ENCODE data around the gene CACNA1D.

Gene CACNA1D

GRCh38 chr3:53750253-53751210 is 256.1 kb downstream of the CACNA1D start:
- TF ChIP-seq FOXA1 (IDR thresholded peaks at IDR 0.05) (no peak), SP1 (IDR thresholded peaks at IDR 0.05) (no peak), SUZ12 (IDR thresholded peaks at IDR 0.05) (no peak), LEF1 (IDR thresholded peaks at IDR 0.05; ENCODE audit: borderline replicate concordance) (no peak), ARNT (IDR thresholded peaks at IDR 0.05) (no peak), ZNF384 (IDR thresholded peaks at IDR 0.05) (no peak), FOXM1 (IDR thresholded peaks at IDR 0.05; ENCODE audit: borderline replicate concordance) (no peak), FOXK2 (IDR thresholded peaks at IDR 0.05) (no peak), CTBP1 (IDR thresholded peaks at IDR 0.05; ENCODE audit: borderline replicate concordance) (no peak), NFRKB (IDR thresholded peaks at IDR 0.05) (no peak), BHLHE40 (IDR thresholded peaks at IDR 0.05; ENCODE audit: borderline replicate concordance) (no peak), ELF4 (IDR thresholded peaks at IDR 0.05) (no peak), HDGF (IDR thresholded peaks at IDR 0.05; ENCODE audit: borderline replicate concordance) (no peak), PKNOX1 (IDR thresholded peaks at IDR 0.05) (no peak), TARDBP (IDR thresholded peaks at IDR 0.05) (no peak)
- ChIA-PET POLR2A (no interaction called here), CTCF (no interaction called here)
- no peak for DNase-seq (ENCODE audit: extremely low spot score)

GRCh38 chr3:53753518-53754183 is 259.2 kb downstream of the CACNA1D start:
- no peak for DNase-seq (ENCODE audit: extremely low spot score)
- POLR2A ChIA-PET = no interaction called here
- CTCF ChIA-PET = no interaction called here
- no peak for TF ChIP-seq ARNT (IDR thresholded peaks at IDR 0.05)
- TF ChIP-seq CTBP1 (IDR thresholded peaks at IDR 0.05; ENCODE audit: borderline replicate concordance) = no peak
- no peak for TF ChIP-seq NFRKB (IDR thresholded peaks at IDR 0.05)
- TF ChIP-seq FOXK2 (IDR thresholded peaks at IDR 0.05) = no peak
- TF ChIP-seq SP1 (IDR thresholded peaks at IDR 0.05) = no peak
- TF ChIP-seq PKNOX1 (IDR thresholded peaks at IDR 0.05) = no peak
- no peak for TF ChIP-seq SUZ12 (IDR thresholded peaks at IDR 0.05)
- no peak for TF ChIP-seq ZNF384 (IDR thresholded peaks at IDR 0.05)
- TF ChIP-seq HDGF (IDR thresholded peaks at IDR 0.05; ENCODE audit: borderline replicate concordance) = no peak
- no peak for TF ChIP-seq L3MBTL2 (conservative IDR thresholded peaks at IDR 0.05)
- no peak for TF ChIP-seq FOXA1 (IDR thresholded peaks at IDR 0.05)
- TF ChIP-seq BHLHE40 (IDR thresholded peaks at IDR 0.05; ENCODE audit: borderline replicate concordance) = no peak
- TF ChIP-seq TARDBP (IDR thresholded peaks at IDR 0.05) = no peak
- TF ChIP-seq FOXM1 (IDR thresholded peaks at IDR 0.05; ENCODE audit: borderline replicate concordance) = no peak
- TF ChIP-seq LEF1 (IDR thresholded peaks at IDR 0.05; ENCODE audit: borderline replicate concordance) = no peak
- no peak for TF ChIP-seq ELF4 (IDR thresholded peaks at IDR 0.05)

GRCh38 chr3:53754325-53754724 is 259.9 kb downstream of the CACNA1D start:
- ChIA-PET CTCF (no interaction called here), POLR2A (no interaction called here)
- DNase-seq (ENCODE audit: extremely low spot score) = no peak
- TF ChIP-seq FOXK2 (IDR thresholded peaks at IDR 0.05) (no peak), ARNT (IDR thresholded peaks at IDR 0.05) (no peak), ZNF384 (IDR thresholded peaks at IDR 0.05) (no peak), TARDBP (IDR thresholded peaks at IDR 0.05) (no peak), BHLHE40 (IDR thresholded peaks at IDR 0.05; ENCODE audit: borderline replicate concordance) (no peak), SUZ12 (IDR thresholded peaks at IDR 0.05) (no peak), L3MBTL2 (conservative IDR thresholded peaks at IDR 0.05) (no peak)

GRCh38 chr3:53758846-53759245 is 264.4 kb downstream of the CACNA1D start:
- no peak for TF ChIP-seq FOXM1 (IDR thresholded peaks at IDR 0.05; ENCODE audit: borderline replicate concordance)
- no peak for TF ChIP-seq TARDBP (IDR thresholded peaks at IDR 0.05)
- TF ChIP-seq ZNF384 (IDR thresholded peaks at IDR 0.05) = no peak
- TF ChIP-seq NFRKB (IDR thresholded peaks at IDR 0.05) = no peak
- TF ChIP-seq ELF4 (IDR thresholded peaks at IDR 0.05) = no peak
- TF ChIP-seq BHLHE40 (IDR thresholded peaks at IDR 0.05; ENCODE audit: borderline replicate concordance) = no peak
- TF ChIP-seq SUZ12 (IDR thresholded peaks at IDR 0.05) = no peak
- no peak for TF ChIP-seq ARNT (IDR thresholded peaks at IDR 0.05)
- TF ChIP-seq HDGF (IDR thresholded peaks at IDR 0.05; ENCODE audit: borderline replicate concordance) = no peak
- TF ChIP-seq FOXK2 (IDR thresholded peaks at IDR 0.05) = no peak
- TF ChIP-seq SP1 (IDR thresholded peaks at IDR 0.05) = no peak
- no peak for TF ChIP-seq L3MBTL2 (conservative IDR thresholded peaks at IDR 0.05)
- no peak for TF ChIP-seq PKNOX1 (IDR thresholded peaks at IDR 0.05)
- TF ChIP-seq CTBP1 (IDR thresholded peaks at IDR 0.05; ENCODE audit: borderline replicate concordance) = no peak
- TF ChIP-seq FOXA1 (IDR thresholded peaks at IDR 0.05) = no peak
- no peak for DNase-seq (ENCODE audit: extremely low spot score)
- ChIA-PET CTCF (no interaction called here), POLR2A (no interaction called here)

GRCh38 chr3:53763353-53763752 is 268.9 kb downstream of the CACNA1D start:
- TF ChIP-seq FOXK2 (IDR thresholded peaks at IDR 0.05) (no peak), LEF1 (IDR thresholded peaks at IDR 0.05; ENCODE audit: borderline replicate concordance) (no peak), SUZ12 (IDR thresholded peaks at IDR 0.05) (no peak), CTBP1 (IDR thresholded peaks at IDR 0.05; ENCODE audit: borderline replicate concordance) (no peak), NFRKB (IDR thresholded peaks at IDR 0.05) (no peak), L3MBTL2 (conservative IDR thresholded peaks at IDR 0.05) (no peak), TARDBP (IDR thresholded peaks at IDR 0.05) (no peak), BHLHE40 (IDR thresholded peaks at IDR 0.05; ENCODE audit: borderline replicate concordance) (no peak), FOXA1 (IDR thresholded peaks at IDR 0.05) (no peak), ZNF384 (IDR thresholded peaks at IDR 0.05) (no peak), PKNOX1 (IDR thresholded peaks at IDR 0.05) (no peak), SP1 (IDR thresholded peaks at IDR 0.05) (no peak), HDGF (IDR thresholded peaks at IDR 0.05; ENCODE audit: borderline replicate concordance) (no peak), ARNT (IDR thresholded peaks at IDR 0.05) (no peak)
- ChIA-PET CTCF (no interaction called here), POLR2A (no interaction called here)
- no peak for DNase-seq (ENCODE audit: extremely low spot score)

Data from HEK293T (cell line).